Ascending aorta (tissue), 2 donors: ENCODE data around the gene RSU1. TPM values are rescaled to one million over a fixed set of nuclear protein-coding genes. Genes with fewer than 3 reads are reported as not detected.
"Not testable (repeated sequence)": the region's sequence is repeated elsewhere in the genome, so short reads cannot be mapped to it uniquely, and the experiment has no call there.

ENCODE experiments used
- DNase-seq, 2 donors: peaks; one replicate each; pipeline ENCODE4 v3.0.0-alpha.2; 2019; ENCODE audit warnings: low spot score in 2 of 2
- H3K27ac ChIP-seq, 2 donors: fragments of 200-600 bp; sonication (generic); one replicate each; pipeline ENCODE4 v1.5.1; 2016 to 2017; ENCODE audit warnings: mild to moderate bottlenecking in 1 of 2
- H3K27me3 ChIP-seq: fragments of 200-600 bp; sonication (generic); one replicate; pipeline ENCODE4 v1.5.1; 2017
- H3K36me3 ChIP-seq, 2 donors: fragments of 200-600 bp; sonication (generic); one replicate each; pipeline ENCODE4 v1.5.1; 2016
- H3K4me1 ChIP-seq, 2 donors: fragments of 200-600 bp; sonication (generic); one replicate each; pipeline ENCODE4 v1.5.1; 2016 to 2017; ENCODE audit warnings: mild to moderate bottlenecking in 1 of 2
- H3K4me3 ChIP-seq, 2 donors: fragments of 200-600 bp; sonication (generic); one replicate each; pipeline ENCODE4 v1.5.1; 2016 to 2017; ENCODE audit warnings: mild to moderate bottlenecking in 1 of 2
- H3K9me3 ChIP-seq, 2 donors: fragments of 200-600 bp; sonication (generic); one replicate each; pipeline ENCODE4 v1.5.1; 2016
- CTCF ChIP-seq, 3 experiments: fragments of 200-600 bp in 2 of 3; fragments of 450-650 bp in 1 of 3; sonication (generic) in 2 of 3; IDR thresholded peaks; one replicate each; pipeline ENCODE4 v1.5.1; 2016 to 2019; ENCODE audit warnings: antibody characterized with exemption in 3 of 3, mild to moderate bottlenecking in 1 of 3, moderate library complexity in 1 of 3
- intact Hi-C: fragments of 100-400 bp; cut with DNase I; formaldehyde crosslinking; loops from one replicate; pipeline ENCODE4 v1.15.1; 2023
- total RNA-seq: library from RNA; depleted of rRNA; stranded (reverse); fragments of >200 nt; gene quantifications from one replicate; pipeline ENCODE4 v1.1.0, GENCODE V29; 2016

Gene RSU1
- total RNA-seq, 1 donor from 2014 or later: 82.2 TPM

DNA sequence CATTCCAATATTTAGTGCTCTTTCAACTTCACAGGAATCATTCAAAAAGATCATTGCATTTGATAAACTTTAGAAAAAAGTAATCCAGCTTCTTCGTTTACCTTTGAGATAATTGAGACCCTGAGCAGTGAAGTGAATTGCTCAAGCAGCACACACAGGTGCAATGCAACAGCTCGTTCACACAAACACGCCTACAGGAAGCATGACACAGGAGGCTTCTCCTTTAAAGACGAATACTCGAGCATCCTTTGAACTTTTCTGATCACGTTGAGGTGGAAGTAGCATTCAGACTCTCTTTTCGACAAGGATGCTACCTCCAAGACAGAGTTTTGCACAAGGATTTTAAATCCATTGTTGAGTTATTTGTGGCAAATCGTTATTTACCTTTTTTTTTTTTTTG is 18.0 kb upstream of the RSU1 start:
- H3K27me3 ChIP-seq: no peaks in the 10 kb centered on the region
- intact Hi-C loops: no loop called here
- DNase-seq: no peak
- H3K9me3 ChIP-seq: no peaks in the 10 kb centered on the region
- TF ChIP-seq CTCF (IDR thresholded peaks at IDR 0.05): no peak
- no peaks in the 10 kb centered on the region for H3K36me3 ChIP-seq
- no peak overlapping the region for H3K4me3 ChIP-seq
- peaks cover 0 to 9% of the 10 kb centered on the region in 2 donors for H3K4me1 ChIP-seq
- H3K27ac ChIP-seq: no peak overlapping the region

DNA sequence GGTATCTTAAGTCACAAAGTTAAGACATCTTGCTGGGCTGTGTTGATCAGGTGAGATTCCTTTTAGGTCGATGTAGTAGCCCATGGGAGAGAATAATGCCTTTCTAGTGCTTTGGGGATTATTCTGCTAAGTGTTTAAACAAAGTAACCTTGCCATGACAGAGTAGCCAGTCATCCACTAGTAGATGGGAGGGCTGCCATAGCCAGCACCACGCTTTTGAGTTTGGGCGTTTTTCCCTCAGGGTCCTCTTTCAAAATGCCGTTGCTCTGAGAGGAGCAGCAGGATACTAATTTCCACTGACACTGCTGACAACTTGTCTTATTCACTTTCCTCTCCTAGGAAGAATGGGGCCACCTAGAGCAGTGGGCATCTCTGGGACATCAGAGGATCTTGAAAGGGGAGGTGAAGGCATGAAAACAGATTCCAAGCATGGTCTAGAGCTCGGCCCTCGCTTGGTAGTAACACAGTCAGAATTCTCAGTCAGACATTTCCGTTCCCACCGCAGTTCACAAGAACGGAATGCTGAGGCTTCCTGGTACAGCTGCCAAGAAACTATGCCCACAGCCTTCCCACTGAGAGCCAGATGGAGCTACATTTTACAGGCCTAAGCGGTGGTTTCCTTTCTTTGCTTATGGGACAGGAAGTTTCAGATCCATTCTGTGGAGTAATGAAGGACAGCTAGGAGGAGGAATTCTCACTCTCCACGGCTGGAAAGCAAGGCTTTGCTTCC is 15.3 kb upstream of the RSU1 start:
- Histone ChIP-seq H3K9me3 (no peaks in the 10 kb centered on the region), H3K4me3 (no peak overlapping the region)

GRCh38 chr10:16828701-16829175 is 11.5 kb upstream of the RSU1 start:
- peak in 1 of 2 donors; percentile 81 for DNase-seq
- intact Hi-C loops: loop anchor here (1.0 to 10.0 kb wide), 3 partner anchors 15 to 836 kb away; no protein-coding TSS in a partner anchor
- peak overlapping the region; percentile 69 to 74 for H3K27ac ChIP-seq

More for the DNA sequence above, 15.3 kb upstream of the RSU1 start:
- intact Hi-C loops: no loop called here
- peak in 1 of 2 donors; percentile 84 for DNase-seq
- Histone ChIP-seq H3K4me1 (peaks cover 6 to 16% of the 10 kb centered on the region in 2 donors), H3K36me3 (no peaks in the 10 kb centered on the region), H3K27ac (peak overlapping the region; percentile 81 to 88), H3K27me3 (no peaks in the 10 kb centered on the region)
- no peak for TF ChIP-seq CTCF (IDR thresholded peaks at IDR 0.05)

GRCh38 chr10:16828114-16828568 is 10.9 kb upstream of the RSU1 start:
- H3K27me3 ChIP-seq: no peaks in the 10 kb centered on the region
- peaks cover 6 to 16% of the 10 kb centered on the region in 2 donors for H3K4me1 ChIP-seq
- TF ChIP-seq CTCF (IDR thresholded peaks at IDR 0.05): peak; percentile 39 to 63 (median 49)
- DNase-seq: peak in 1 of 2 donors; percentile 80
- peak overlapping the region; percentile 69 to 74 for H3K27ac ChIP-seq
- H3K9me3 ChIP-seq: no peaks in the 10 kb centered on the region
- intact Hi-C loops: loop anchor here (1.0 to 10.0 kb wide), 3 partner anchors 15 to 837 kb away; no protein-coding TSS in a partner anchor
- H3K4me3 ChIP-seq: peak overlapping the region; percentile 29 to 55
- H3K36me3 ChIP-seq: no peaks in the 10 kb centered on the region

More at GRCh38 chr10:16828701-16829175, 11.5 kb upstream of the RSU1 start:
- Histone ChIP-seq H3K9me3 (no peaks in the 10 kb centered on the region), H3K4me3 (peak overlapping the region in 1 of 2 donors; percentile 32), H3K36me3 (no peaks in the 10 kb centered on the region), H3K27me3 (no peaks in the 10 kb centered on the region), H3K4me1 (peaks cover 6 to 16% of the 10 kb centered on the region in 2 donors)
- TF ChIP-seq CTCF (IDR thresholded peaks at IDR 0.05): no peak

DNA sequence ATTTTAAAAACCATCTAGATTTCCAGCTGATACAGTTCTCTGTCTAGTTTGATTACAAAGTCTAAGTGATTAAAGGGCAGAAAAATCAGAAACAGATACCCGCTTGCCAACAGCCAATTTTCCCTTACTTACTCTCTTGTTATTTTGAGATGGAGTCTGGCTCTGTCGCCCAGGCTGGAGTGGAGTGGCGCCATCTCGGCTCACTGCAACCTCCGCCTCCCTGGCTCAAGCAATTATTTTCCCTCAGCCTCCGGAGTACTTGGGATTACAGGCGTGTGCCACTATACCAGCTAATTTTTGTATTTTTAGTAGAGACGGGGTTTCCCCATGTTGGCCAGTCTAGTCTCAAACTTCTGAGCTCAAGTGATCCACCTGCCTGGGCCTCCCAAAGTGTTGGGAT is 10.2 kb upstream of the RSU1 start:
- H3K27me3 ChIP-seq, H3K36me3 ChIP-seq, H3K9me3 ChIP-seq, H3K4me1 ChIP-seq: not testable (repeated sequence)
- DNase-seq: peak in 1 of 2 donors; percentile 71
- H3K4me3 ChIP-seq: peak overlapping the region; percentile 29 to 55
- peak overlapping the region; percentile 69 to 74 for H3K27ac ChIP-seq
- intact Hi-C loops: loop anchor here (10.0 kb wide), 1 partner anchor 837 kb away; no protein-coding TSS in a partner anchor
